Fibroblast of lung (primary cell): ENCODE results near the gene KCNN3. TPM values are rescaled to one million over a fixed set of nuclear protein-coding genes. Genes with fewer than 3 reads are reported as not detected.

Experiments
- DNase-seq, 2 donors: peaks; one replicate each; pipeline versions ENCODE4 v3.0.0 to v3.0.0-alpha.2; 2010; ENCODE audit warnings: low read depth in 2 of 2
- H2AFZ ChIP-seq: 2 replicates; pipeline ENCODE4 v1.5.1; 2012; ENCODE audit warnings: low read length, control low read depth, inconsistent platforms
- H3K27ac ChIP-seq: 2 replicates; pipeline ENCODE4 v1.5.1; 2011; ENCODE audit warnings: low read length, control low read depth; ENCODE audit not compliant: insufficient read depth
- H3K27me3 ChIP-seq: 2 replicates; pipeline ENCODE4 v1.5.1; 2011; ENCODE audit warnings: mild to moderate bottlenecking, low read length; ENCODE audit not compliant: control insufficient read depth, insufficient read depth
- H3K36me3 ChIP-seq: 2 replicates; pipeline ENCODE4 v1.5.1; 2011; ENCODE audit warnings: low read length; ENCODE audit not compliant: control insufficient read depth, insufficient read depth
- H3K4me1 ChIP-seq: 2 replicates; pipeline ENCODE4 v1.5.1; 2011; ENCODE audit warnings: low read length; ENCODE audit not compliant: control insufficient read depth, insufficient read depth; ENCODE audit errors: extremely low read depth
- H3K4me2 ChIP-seq: 2 replicates; pipeline ENCODE4 v1.5.1; 2011; ENCODE audit warnings: low read length, control low read depth; ENCODE audit not compliant: insufficient read depth; ENCODE audit errors: extremely low read depth
- H3K4me3 ChIP-seq, 4 experiments: fragments of 200-600 bp in 1 of 4; sonication (generic) in 1 of 4; replicated peaks in 1 of 4; 2 replicates each; pipeline ENCODE4 v1.5.1; 2011 to 2016; ENCODE audit warnings: low read length in 4 of 4, low read depth in 3 of 4, mild to moderate bottlenecking in 3 of 4, control low read depth in 2 of 4, inconsistent platforms in 1 of 4, mixed read lengths in 1 of 4; ENCODE audit not compliant: insufficient read depth in 1 of 4; ENCODE audit errors: control extremely low read depth in 1 of 4
- H3K79me2 ChIP-seq: 2 replicates; pipeline ENCODE4 v1.5.1; 2012; ENCODE audit warnings: mild to moderate bottlenecking, low read length, inconsistent platforms; ENCODE audit not compliant: control insufficient read depth, insufficient read depth
- H3K9ac ChIP-seq: 2 replicates; pipeline ENCODE4 v1.5.1; 2011; ENCODE audit warnings: mild to moderate bottlenecking, low read length, control low read depth; ENCODE audit not compliant: insufficient read depth
- H3K9me3 ChIP-seq: 2 replicates; pipeline ENCODE4 v1.5.1; 2012; ENCODE audit warnings: low read depth, low read length; ENCODE audit not compliant: control insufficient read depth, insufficient read depth
- H4K20me1 ChIP-seq: 2 replicates; pipeline ENCODE4 v1.5.1; 2011; ENCODE audit warnings: low read length; ENCODE audit not compliant: control insufficient read depth, insufficient read depth; ENCODE audit errors: extremely low read depth
- EZH2 ChIP-seq: IDR thresholded peaks from 2 replicates; pipeline ENCODE4 v1.5.1; 2012; ENCODE audit warnings: low read length, control low read depth, mild to moderate bottlenecking; ENCODE audit errors: missing control alignments
- polyA plus RNA-seq, 2 donors: library from polyadenylated mRNA; depleted of rRNA in 1 of 2; stranded (reverse) in 1 of 2; unstranded in 1 of 2; fragments of >200 nt; gene quantifications; 2 replicates each; pipeline ENCODE4 v1.2.1, GENCODE V29; 2011 to 2012; ENCODE audit warnings: missing spikeins in 1 of 2
- total RNA-seq: library from RNA; depleted of rRNA; stranded (reverse); fragments of >200 nt; gene quantifications from 2 replicates; pipeline ENCODE4 v1.2.1, GENCODE V29; 2014
- TF ChIP-seq, protein P1 (sequence below), 2 donors: IDR thresholded peaks in 1 of 2; conservative IDR thresholded peaks in 1 of 2; 1 replicate in 1 of 2; 2 replicates in 1 of 2; pipeline ENCODE4 v1.5.1; 2011 to 2012; ENCODE audit warnings: low read length in 2 of 2, control low read depth in 1 of 2, inconsistent platforms in 1 of 2, low read depth in 1 of 2, mild to moderate bottlenecking in 1 of 2

KCNN3 gene
- total and polyA plus RNA-seq, 2 donors (not counting 1 experiment from before 2014, with no cell fraction given): not detected

DNA sequence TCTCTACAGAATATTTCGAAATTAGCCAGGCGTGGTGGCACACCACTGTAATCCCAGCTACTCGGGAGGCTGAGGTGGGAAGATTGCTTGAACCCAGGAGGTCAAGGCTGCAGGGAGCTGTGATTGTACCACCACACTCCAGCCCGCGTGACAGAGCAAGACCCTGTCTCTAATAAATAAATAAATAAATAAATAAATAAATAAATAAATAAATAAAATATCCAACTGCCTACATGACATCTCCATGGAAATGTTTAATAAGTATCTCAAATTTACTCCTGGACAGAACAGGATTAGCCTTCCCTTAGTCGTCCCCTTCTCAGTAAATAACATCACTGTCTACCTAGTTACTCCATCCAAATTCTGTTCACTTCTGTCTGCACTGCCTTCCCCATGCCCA is 29.0 kb upstream of the KCNN3 start:
- TF ChIP-seq EZH2: no peak
- TF ChIP-seq, protein P1, sequence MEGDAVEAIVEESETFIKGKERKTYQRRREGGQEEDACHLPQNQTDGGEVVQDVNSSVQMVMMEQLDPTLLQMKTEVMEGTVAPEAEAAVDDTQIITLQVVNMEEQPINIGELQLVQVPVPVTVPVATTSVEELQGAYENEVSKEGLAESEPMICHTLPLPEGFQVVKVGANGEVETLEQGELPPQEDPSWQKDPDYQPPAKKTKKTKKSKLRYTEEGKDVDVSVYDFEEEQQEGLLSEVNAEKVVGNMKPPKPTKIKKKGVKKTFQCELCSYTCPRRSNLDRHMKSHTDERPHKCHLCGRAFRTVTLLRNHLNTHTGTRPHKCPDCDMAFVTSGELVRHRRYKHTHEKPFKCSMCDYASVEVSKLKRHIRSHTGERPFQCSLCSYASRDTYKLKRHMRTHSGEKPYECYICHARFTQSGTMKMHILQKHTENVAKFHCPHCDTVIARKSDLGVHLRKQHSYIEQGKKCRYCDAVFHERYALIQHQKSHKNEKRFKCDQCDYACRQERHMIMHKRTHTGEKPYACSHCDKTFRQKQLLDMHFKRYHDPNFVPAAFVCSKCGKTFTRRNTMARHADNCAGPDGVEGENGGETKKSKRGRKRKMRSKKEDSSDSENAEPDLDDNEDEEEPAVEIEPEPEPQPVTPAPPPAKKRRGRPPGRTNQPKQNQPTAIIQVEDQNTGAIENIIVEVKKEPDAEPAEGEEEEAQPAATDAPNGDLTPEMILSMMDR (conservative IDR thresholded peaks at IDR 0.05 in 1 of 2, IDR thresholded peaks at IDR 0.05 in 1 of 2; ENCODE audit: low read depth in 1 of 2, low read length in 2 of 2): no peak
- Histone ChIP-seq H3K27me3 (peaks cover 2% of the 10 kb centered on the region), H3K4me2 (no peak overlapping the region), H3K4me1 (no peaks in the 10 kb centered on the region), H2AFZ (no peak overlapping the region), H4K20me1 (no peaks in the 10 kb centered on the region), H3K9ac (no peak overlapping the region), H3K79me2 (no peaks in the 10 kb centered on the region), H3K27ac (no peak overlapping the region), H3K36me3 (no peaks in the 10 kb centered on the region), H3K9me3 (no peaks in the 10 kb centered on the region), H3K4me3 (no peak overlapping the region)
- DNase-seq: no peak

- Histone ChIP-seq H3K4me3 (no peak overlapping the region), H2AFZ (no peak overlapping the region), H3K36me3 (no peaks in the 10 kb centered on the region), H3K79me2 (no peaks in the 10 kb centered on the region), H3K9ac (no peak overlapping the region), H4K20me1 (no peaks in the 10 kb centered on the region), H3K27ac (no peak overlapping the region), H3K4me2 (no peak overlapping the region), H3K9me3 (no peaks in the 10 kb centered on the region), H3K4me1 (no peaks in the 10 kb centered on the region), H3K27me3 (peaks cover 2% of the 10 kb centered on the region)
- TF ChIP-seq EZH2: no peak
- TF ChIP-seq, protein P1 (conservative IDR thresholded peaks at IDR 0.05 in 1 of 2, IDR thresholded peaks at IDR 0.05 in 1 of 2; ENCODE audit: low read depth in 1 of 2, low read length in 2 of 2): no peak
- DNase-seq: no peak
Observed at GRCh38 chr1:154896771-154897286, 26.7 kb upstream of the KCNN3 start.

DNA sequence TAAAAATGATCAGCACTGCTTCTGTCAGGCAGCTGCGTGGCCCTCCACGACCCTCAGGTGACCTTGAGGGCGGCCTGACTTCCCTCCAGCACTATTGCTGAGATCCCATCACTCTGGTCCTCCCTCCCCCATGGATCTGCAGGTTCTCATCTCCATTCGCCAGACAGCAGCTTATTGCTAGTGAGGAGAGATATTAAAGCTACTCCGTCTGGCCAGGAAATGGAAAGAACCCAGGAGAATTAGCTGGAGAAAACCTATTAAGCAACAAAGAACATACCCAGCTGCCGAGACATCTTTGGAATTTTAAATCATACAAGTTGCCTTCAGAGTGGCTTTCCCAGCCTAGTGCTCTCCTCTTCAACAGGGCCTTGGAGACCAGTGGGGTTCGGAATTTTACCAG is 25.7 kb upstream of the KCNN3 start:
- Histone ChIP-seq H3K9me3 (no peaks in the 10 kb centered on the region), H3K79me2 (no peaks in the 10 kb centered on the region), H3K4me2 (no peak overlapping the region), H3K27me3 (peaks cover 2% of the 10 kb centered on the region), H3K4me3 (no peak overlapping the region), H3K36me3 (no peaks in the 10 kb centered on the region), H4K20me1 (no peaks in the 10 kb centered on the region), H3K9ac (no peak overlapping the region), H3K27ac (no peak overlapping the region), H2AFZ (no peak overlapping the region), H3K4me1 (no peaks in the 10 kb centered on the region)
- TF ChIP-seq, protein P1 (conservative IDR thresholded peaks at IDR 0.05 in 1 of 2, IDR thresholded peaks at IDR 0.05 in 1 of 2; ENCODE audit: low read depth in 1 of 2, low read length in 2 of 2): no peak
- TF ChIP-seq EZH2: no peak
- DNase-seq: no peak
